ENCODE measurements around the gene ARID2.

The ARID2 gene, protein sequence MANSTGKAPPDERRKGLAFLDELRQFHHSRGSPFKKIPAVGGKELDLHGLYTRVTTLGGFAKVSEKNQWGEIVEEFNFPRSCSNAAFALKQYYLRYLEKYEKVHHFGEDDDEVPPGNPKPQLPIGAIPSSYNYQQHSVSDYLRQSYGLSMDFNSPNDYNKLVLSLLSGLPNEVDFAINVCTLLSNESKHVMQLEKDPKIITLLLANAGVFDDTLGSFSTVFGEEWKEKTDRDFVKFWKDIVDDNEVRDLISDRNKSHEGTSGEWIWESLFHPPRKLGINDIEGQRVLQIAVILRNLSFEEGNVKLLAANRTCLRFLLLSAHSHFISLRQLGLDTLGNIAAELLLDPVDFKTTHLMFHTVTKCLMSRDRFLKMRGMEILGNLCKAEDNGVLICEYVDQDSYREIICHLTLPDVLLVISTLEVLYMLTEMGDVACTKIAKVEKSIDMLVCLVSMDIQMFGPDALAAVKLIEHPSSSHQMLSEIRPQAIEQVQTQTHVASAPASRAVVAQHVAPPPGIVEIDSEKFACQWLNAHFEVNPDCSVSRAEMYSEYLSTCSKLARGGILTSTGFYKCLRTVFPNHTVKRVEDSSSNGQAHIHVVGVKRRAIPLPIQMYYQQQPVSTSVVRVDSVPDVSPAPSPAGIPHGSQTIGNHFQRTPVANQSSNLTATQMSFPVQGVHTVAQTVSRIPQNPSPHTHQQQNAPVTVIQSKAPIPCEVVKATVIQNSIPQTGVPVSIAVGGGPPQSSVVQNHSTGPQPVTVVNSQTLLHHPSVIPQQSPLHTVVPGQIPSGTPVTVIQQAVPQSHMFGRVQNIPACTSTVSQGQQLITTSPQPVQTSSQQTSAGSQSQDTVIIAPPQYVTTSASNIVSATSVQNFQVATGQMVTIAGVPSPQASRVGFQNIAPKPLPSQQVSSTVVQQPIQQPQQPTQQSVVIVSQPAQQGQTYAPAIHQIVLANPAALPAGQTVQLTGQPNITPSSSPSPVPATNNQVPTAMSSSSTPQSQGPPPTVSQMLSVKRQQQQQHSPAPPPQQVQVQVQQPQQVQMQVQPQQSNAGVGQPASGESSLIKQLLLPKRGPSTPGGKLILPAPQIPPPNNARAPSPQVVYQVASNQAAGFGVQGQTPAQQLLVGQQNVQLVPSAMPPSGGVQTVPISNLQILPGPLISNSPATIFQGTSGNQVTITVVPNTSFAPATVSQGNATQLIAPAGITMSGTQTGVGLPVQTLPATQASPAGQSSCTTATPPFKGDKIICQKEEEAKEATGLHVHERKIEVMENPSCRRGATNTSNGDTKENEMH (N-terminal part only)

DNA sequence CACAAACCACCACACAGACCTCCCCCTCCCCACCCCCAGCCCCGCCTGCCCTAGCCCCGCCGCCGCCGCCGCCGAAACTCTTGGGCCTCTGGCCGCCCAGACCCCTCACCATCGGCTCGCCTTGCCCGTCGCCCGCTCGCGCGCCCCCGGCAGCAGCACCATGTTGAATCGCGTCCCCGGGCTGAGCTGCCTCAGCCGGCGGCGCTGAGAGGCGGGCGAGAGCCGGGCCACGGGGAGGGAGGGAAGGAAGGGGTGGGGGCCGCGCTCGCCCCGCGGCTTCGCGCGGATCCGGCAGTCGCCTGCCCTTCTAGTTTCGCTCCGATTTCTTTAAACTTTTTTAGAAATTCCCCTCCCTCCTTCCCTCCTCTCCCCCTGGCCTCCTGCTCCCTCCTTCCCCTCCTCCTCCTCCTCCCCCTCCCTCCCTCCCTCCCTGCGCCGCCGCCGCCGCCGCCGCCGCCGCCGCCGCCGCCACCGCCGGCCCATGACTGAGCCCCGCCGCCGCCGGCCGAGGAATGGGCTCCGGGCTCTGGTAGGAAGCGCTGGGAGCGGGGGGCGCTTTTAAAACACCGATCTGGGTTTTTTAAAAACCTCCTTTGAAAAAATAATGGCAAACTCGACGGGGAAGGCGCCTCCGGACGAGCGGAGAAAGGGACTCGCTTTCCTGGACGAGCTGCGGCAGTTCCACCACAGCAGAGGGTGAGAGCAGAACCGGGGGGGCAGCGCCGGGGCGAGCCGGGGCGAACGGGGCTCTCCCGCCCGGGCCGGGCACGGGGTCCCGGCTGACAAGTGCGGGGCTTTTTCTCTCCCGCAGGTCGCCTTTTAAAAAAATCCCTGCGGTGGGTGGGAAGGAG, at the start of gene ARID2:
TSS of gene ARID2 (plus strand) at position 474 of the 851 bp plus-strand sequence. CDS start at position 605, 131 bp downstream.
- DNase-seq (ENCODE audit: low read depth) = peak; percentile 54

DNA sequence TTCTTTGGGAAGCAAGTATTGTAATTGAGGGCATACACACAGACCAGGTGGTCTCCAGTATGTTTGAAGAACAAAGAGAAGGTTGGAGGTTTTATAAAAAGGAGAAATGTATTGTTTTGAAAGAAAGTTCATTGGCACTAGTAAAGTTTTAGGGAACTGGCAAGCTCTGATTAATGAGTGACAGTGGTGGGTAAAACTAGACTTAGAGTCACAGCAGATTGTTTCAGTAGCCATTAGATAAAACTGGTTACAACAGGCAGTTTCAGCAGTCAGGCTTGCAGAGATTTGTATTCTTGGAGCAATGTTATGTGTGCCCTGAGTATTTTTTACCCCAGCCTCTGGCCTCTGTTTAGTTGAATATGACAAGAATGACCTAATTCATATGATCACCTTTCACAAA, 49.1 kb upstream of the ARID2 start:
- DNase-seq (ENCODE audit: low read depth) = no peak

DNA sequence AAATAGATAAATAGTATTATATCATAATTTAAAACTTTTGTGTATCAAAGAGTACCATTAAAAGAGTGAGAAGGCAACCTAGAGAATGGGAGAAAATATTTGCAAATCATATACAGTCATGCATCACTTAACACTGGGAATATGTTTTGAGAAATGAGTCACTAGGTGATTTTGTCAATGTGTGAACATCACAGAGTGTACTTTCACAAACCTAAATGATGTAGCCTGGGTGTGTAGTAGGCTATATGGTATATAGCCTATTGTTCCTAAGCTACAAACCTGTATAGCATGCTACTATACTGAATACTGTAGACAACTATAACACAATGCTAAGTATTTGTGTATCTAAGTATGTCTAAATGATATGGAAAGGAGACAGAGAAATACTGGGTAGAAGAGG, 48.0 kb upstream of the ARID2 start:
- no peak for DNase-seq (ENCODE audit: low read depth)

DNA sequence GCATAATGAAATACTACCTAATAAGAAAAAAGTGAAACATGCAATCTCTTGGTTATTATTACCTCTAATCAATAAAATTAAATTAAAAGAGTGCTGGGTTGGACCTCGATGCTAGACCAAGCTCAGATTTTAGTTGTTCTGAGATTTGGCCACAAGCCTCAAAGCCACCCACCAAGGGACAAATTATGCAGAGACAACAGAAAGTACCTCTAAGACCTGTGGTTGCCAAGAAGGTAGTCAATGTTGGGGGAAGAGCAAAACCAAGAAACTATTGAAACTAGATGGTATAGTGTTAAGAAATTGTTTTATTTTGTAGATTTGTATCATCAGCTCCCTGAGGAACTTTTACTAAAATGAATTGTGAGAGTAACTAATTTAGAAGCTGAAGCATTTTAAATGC, 43.8 kb upstream of the ARID2 start:
- DNase-seq (ENCODE audit: low read depth) = no peak

DNA sequence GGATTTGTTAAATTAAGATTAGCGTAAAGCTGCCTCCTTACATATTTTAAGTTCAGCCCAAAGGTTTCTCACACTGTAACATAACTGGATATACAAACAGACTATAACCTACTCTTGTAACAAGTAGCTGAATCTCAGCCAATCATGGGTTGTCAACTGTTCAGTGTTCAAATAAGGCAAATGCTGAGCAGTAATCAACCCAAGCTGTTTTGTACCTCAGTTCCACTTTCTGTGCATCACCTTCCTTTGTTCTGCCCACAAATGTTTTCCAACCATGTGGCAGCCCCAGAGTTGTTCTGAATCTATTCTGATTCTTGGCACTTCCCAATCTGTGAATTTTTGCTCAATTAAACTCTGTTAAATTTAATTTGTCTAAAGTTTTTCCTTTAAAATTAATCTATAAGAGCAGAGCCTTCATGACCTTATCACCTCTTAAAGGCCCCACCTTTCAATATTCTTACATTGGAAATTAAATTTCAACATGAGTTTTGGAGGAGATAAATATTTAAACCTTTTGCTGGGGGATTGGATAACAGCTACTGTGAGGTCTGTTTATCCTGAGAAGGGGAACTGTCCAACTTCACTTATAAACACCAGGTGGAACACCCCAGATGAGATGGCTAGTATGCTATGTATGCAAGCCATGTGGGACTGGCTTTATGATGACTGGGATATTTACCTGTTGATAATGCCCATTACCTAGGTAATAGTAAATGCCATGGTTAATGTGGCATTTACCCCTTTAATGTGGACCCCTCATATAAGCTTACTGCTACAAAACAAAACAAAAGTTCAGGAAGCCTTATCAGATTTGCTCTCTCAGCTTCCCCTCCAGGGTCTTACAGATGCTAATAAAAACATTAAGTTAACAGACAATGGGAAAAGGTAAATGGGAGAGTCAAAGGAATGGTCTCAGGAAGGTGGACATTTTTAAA, 42.2 kb upstream of the ARID2 start:
- no peak for DNase-seq (ENCODE audit: low read depth)

DNA sequence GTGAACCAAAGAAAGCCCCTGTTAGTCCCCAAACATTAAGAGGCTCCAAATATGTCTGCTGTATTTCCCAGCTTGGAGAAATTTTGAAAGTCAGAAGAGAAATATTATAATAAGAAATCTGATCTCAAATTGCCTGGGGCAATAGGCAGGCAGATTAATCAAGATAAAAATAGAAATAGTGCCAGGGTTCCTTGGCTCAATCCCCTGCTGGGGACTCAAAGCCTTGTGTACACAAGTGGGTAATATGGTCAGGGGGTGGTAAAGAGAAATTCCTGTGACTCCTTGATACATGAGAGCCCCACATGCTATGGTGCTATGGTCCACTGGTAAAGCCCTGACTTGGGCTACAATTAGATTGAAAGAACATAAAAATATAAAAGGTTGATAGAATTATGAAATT, 41.3 kb upstream of the ARID2 start:
- DNase-seq (ENCODE audit: low read depth) = no peak

DNA sequence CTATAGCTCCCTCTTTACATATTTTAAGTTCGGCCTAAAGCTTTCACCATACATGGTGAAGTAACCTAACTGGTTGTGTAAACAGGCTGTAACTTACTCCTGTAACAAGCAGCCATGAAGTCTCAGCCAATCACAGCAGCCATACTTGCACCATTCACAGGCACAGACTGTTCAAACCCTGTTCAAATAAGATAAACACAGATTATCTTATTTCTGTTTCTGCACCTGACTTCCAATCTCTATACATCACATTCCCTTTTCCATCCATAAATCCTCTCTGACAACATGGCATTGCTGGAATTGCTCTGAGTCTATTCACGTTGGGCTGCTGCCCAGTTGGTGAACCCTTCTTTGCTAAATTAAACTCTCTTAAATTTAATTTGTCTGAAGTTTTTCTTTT, 34.5 kb upstream of the ARID2 start:
- DNase-seq (ENCODE audit: low read depth) = no peak

DNA sequence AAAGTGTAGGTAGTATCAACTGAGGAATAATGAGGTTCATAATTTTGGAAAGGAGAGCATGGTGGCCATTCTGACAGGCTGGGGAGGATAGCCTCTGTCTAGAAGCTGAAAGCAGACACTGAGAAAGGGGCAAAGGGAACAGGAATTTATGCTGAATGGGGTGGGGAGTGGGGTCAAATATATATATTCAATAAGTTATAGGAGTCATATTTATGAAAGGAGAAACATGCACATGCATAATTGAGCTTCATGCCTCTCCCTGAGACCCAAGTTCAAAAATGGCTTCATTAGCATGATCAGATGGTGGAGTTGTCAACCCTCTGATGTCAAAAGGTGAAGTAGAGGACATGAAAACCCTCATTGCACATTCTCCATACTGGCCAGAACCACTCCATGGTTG, 33.9 kb upstream of the ARID2 start:
- DNase-seq (ENCODE audit: low read depth) = no peak

DNA sequence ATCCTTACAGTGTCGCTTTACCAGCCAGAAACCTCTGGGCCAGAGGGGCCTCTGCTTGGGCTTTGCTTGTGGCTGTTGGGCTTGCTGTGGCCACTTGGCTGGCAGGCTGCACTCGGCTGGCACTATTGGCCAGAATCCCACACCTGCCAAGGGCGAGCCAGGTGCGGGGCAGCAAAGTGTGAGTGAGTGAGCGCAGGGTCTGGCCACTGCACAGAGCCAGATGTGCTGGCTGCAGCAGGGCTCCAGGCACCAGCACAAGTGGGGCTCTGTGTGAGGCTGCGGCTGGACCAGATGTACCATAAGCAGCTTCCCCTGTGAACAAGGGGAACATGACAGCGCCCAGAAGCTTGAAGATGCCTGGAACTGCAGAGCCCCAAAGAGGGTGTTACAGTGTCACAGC, 33.5 kb upstream of the ARID2 start:
- DNase-seq (ENCODE audit: low read depth) = no peak

DNA sequence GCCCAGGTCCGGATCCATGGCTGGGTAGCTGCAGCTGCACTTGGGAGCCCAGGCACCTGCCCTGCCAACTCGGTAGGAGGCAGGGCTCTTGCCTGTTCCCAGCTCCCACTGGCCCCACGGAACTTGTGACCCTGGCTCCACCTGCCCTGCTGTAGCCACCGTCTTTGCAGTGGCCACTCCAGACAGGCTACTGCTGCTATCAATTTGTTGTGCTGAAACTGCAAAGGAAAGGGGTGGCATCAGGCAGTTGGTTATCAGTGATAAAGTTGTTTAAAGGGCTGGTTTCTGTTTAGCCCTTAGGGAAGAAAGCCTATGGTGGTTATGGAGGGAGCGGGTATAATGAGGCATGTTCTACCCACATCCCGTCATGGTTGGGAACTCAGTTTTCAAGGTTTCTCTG, 32.1 kb upstream of the ARID2 start:
- no peak for DNase-seq (ENCODE audit: low read depth)

DNA sequence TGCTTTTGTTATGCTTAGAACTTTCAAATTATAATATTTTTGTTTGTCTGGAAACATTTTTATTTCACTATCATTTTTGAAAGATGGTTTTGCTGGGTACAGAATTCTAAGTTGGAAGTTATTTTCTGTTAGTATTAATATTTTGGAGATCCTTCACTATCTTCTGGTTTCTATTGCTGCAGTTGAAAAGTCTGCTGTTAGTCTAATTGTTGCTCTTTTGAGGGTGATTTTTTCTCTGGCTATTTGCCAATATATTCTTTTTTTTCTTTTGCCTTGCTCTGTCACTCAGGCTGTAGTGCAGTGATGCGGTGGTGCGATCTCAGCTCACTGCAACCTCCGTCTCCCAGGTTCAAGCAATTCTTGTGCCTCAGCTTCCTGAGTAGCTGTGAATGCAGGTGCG, 28.2 kb upstream of the ARID2 start:
- no peak for DNase-seq (ENCODE audit: low read depth)

DNA sequence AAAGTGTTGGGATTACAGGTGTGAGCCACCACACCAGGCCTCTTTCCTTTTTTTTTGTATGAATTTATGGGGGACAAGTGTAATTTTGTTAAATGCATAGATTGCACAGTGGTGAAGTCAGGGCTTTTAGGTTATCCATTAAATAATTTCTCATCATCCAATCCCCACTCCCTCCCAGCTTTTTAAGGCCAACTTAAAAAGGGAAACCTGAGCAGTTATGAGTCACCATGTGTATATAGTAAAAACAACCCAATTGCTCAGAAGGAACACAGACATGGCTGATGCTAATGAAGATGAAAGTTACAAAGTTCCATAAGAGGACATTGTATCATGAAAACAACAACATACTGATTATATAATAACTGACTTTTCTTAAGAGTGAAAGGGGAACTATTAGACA, 25.6 kb upstream of the ARID2 start:
- DNase-seq (ENCODE audit: low read depth) = no peak

DNA sequence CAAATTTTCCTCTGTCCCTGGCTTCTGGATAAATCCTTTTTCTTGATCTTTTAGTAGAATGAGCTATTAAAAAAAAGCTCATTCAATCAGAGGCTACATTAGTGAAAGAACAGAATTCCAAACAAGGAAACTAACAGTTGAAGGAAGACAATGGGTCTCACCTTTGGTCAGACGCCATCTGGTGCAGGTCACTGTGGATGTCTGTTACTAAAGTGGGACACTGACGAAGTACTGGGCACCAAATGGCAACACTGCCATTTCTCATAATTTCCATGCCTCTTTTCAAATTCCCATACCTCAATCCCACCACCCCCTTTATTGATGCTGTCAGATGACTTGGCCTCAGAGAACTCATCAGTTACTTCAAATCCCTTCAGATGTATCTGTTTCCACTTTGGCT, 24.5 kb upstream of the ARID2 start:
- DNase-seq (ENCODE audit: low read depth) = no peak

DNA sequence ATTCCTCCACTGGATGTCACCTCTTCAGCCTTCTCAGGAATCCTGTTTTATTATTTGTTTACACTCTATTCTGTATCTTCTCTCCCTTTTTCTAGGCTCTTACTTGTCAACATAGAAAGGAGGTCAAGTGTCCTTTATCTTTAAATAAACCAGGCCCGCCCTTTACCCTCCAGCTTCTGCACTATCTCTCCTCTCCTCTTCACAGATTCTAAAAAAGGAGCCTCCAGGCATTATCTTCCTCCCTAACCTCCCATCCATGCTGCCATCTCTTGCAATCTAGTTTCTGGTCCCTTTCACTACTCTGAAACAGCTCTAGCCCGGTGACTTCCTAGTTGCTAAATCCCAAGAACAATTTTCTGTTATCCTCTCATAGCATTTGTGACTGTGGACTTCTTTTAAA, 24.1 kb upstream of the ARID2 start:
- DNase-seq (ENCODE audit: low read depth) = no peak

DNA sequence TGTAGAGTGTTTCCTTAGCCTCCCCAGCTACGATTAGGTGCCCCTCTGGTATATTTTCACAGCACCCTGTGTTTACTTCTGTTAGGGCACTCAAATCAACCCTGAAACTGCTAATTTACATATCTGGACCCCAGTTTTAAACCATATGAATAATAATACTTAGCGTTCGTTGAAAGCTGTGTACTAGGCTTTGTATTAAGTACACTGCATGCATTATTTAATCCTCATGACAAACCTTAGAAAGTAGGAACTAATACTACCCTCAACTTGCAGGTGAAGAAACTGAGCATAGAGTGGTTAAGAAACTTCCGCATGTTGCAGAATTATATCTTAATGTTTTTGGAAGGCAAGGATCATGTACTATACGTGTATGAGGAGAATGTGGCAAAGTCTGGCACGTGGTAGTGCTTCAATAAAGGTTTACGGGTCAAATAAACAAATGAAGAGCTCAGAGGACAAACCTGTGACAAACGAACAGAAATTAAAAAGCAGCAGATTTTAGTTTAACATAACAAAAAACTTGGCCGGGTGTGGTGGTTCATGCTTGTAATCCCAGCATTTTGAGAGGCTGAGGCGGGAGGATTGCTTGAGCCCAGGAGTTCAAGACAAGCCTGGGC, 22.2 kb upstream of the ARID2 start:
- no peak for DNase-seq (ENCODE audit: low read depth)

DNA sequence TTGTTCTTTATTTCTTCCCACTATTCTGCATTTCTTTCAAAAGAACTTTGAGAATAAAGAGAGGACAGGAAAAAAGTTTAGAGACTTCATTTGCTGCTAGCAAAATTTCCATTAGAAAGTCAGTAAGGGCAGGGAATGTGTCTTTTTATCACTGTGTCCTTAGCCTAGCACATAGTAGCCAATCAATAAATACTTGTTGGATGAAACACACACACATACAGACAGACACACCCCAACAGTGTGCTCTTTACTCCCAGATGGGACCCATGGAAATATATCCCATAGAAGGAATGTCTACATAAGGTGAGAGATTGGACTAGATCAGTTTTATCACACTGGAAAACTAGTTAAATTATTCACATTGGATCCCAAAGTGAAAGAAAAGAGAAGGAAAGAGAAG, 21.1 kb upstream of the ARID2 start:
- DNase-seq (ENCODE audit: low read depth) = no peak

DNA sequence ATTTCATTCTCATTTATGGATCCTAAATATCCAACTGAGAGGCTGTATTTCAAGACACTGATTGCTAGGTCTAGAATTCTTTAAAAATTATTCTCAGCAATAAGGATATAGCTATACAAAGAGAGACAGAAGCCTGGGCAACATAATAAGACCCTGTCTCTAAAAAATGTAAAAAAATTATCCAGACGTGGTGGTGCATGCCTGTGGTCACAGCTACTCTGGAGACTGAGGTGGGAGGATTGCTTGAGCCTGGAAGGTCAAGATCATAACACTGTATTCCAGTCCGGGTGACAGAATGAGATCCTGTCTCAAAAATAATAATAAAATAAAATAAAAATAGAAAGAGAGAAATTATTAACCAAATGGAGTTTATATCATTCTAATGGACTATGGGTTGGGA, 20.6 kb upstream of the ARID2 start:
- DNase-seq (ENCODE audit: low read depth) = no peak

DNA sequence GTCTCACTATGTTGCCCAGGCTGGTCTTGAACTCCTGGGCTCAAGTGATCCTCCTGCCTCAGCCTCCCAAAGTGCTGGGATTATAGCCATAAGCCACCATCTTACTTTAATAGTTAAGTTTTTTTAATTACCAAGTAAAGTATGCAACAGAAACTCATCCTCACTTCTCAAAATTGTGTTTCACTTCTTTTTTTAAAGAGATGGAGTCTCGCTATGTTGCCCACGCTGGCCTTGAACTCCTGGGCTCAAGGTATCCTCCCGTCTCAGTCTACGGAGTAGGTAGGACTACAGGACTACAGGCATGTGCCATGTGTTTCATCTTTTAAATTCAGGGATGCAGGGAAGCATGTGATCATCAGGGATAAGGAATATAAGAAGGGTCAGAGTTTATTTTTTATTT, 17.2 kb upstream of the ARID2 start:
- DNase-seq (ENCODE audit: low read depth) = no peak

DNA sequence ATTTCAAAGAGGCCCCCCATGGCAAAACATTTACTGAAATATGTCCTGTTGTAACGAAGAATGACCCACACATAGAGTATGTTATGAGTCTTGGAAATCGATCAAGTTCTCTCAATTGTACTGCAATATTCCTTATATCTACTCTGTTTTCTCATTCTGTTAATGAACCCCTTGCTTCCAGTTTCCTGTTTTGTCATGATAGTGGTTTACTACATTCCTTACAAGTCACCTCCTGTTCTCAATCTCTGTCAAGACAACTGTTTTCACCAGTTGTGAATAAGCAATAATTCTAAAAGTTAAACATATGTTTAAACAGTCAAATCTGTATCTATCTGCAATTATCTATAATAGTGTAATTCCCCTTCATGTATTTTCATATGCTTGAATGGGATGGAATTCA, 16.4 kb upstream of the ARID2 start:
- no peak for DNase-seq (ENCODE audit: low read depth)

DNA sequence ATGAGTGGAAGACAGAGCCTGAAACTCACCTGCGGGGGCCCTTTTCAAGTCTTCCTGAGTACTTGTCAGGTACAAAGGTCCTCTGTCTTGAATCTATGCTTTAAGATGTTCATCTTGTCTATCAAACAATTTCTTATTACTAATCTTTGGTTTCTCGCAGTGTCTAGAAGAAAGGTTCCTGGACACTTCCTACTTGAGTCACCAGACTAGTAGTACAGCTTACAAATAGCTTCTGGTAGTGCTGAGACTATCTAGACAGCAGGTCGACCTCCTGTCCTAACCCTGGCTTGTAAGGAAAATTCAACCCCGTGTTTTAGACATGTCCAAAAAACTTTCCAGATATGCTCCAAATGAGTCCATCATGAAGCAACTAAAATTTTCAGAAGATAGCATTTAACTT, 11.2 kb upstream of the ARID2 start:
- no peak for DNase-seq (ENCODE audit: low read depth)

Measured in T-helper 22 cell (primary cell).